H1 (cell line): Measurements from ENCODE around the gene NEK2. TPM values are rescaled to one million over a fixed set of nuclear protein-coding genes. Genes with fewer than 3 reads are reported as not detected.

Source experiments
- CTCF ChIA-PET: fragments of 300-600 bp; sonication (Branson Sonifier 250); formaldehyde crosslinking; loops from one replicate; lab custom pipeline; 2021; ENCODE audit not compliant: partially characterized antibody; lab: Charles Lee
- POLR2A ChIA-PET: fragments of 300-600 bp; sonication (Branson Sonifier 250); formaldehyde crosslinking; loops from one replicate; lab custom pipeline; 2021; ENCODE audit warnings: inconsistent platforms; ENCODE audit not compliant: partially characterized antibody; lab: Charles Lee
- DNase-seq, 2 experiments: peaks; one replicate each; pipeline versions ENCODE4 v3.0.0 to v3.0.0-alpha.2; 2010 to 2022; ENCODE audit warnings: low spot score in 2 of 2, low read depth in 1 of 2, mixed read lengths in 1 of 2
- FAIRE-seq: peaks from 2 replicates; lab custom pipeline; 2011; peaks lifted over from hg19 to GRCh38; lab: Jason Lieb, UNC
- H2AFZ ChIP-seq: 2 replicates; pipeline ENCODE4 v1.8.1; 2012; ENCODE audit warnings: low read length, inconsistent platforms
- H2AK5ac ChIP-seq: 2 replicates; pipeline ENCODE4 v1.6.1; 2013; ENCODE audit warnings: low read depth, low read length
- H2BK120ac ChIP-seq: replicated peaks from 2 replicates; pipeline ENCODE3; 2013; ENCODE audit warnings: low read depth, low read length, inconsistent platforms
- H2BK12ac ChIP-seq: 2 replicates; pipeline ENCODE4 v1.6.1; 2013; ENCODE audit warnings: low read depth, low read length
- H2BK15ac ChIP-seq: 2 replicates; pipeline ENCODE4 v1.6.1; 2013; ENCODE audit warnings: low read length
- H2BK20ac ChIP-seq: 2 replicates; pipeline ENCODE4 v1.6.1; 2013; ENCODE audit warnings: low read length
- H2BK5ac ChIP-seq: 2 replicates; pipeline ENCODE4 v1.6.1; 2013; ENCODE audit warnings: low read depth, low read length
- H3K14ac ChIP-seq: 2 replicates; pipeline ENCODE4 v1.6.1; 2013; ENCODE audit warnings: inconsistent platforms; ENCODE audit not compliant: insufficient read length
- H3K18ac ChIP-seq: 2 replicates; pipeline ENCODE4 v1.6.1; 2013; ENCODE audit warnings: low read length; ENCODE audit errors: extremely low read depth
- H3K23ac ChIP-seq: 2 replicates; pipeline ENCODE4 v1.6.1; 2013; ENCODE audit warnings: inconsistent platforms; ENCODE audit not compliant: insufficient read length
- H3K23me2 ChIP-seq: 2 replicates; pipeline ENCODE4 v1.6.1; 2013; ENCODE audit warnings: low read depth, low read length
- H3K27ac ChIP-seq: 2 replicates; pipeline ENCODE4 v1.6.1; 2011; ENCODE audit warnings: low read depth, low read length, inconsistent platforms
- H3K27me3 ChIP-seq, 4 experiments: replicated peaks in 1 of 4; 1 replicate in 1 of 4; 2 replicates in 3 of 4; pipeline versions ENCODE4 v1.6.1 to v1.8.1; 2011 to 2013; ENCODE audit warnings: low read length in 3 of 4, mild to moderate bottlenecking in 3 of 4, inconsistent platforms in 2 of 4, mixed read lengths in 2 of 4, moderate library complexity in 1 of 4; ENCODE audit not compliant: control insufficient read depth in 3 of 4, insufficient read depth in 3 of 4; ENCODE audit errors: extremely low read depth in 1 of 4
- H3K36me3 ChIP-seq, 4 experiments: 2 replicates each; pipeline versions ENCODE4 v1.6.1 to v1.8.1; 2011 to 2013; ENCODE audit warnings: mild to moderate bottlenecking in 4 of 4, low read length in 3 of 4, moderate library complexity in 2 of 4, control low read depth in 1 of 4, inconsistent platforms in 1 of 4; ENCODE audit not compliant: insufficient read depth in 4 of 4, control insufficient read depth in 2 of 4
- H3K4ac ChIP-seq: replicated peaks from 2 replicates; pipeline ENCODE3; 2013; ENCODE audit warnings: low read length, low read depth, mixed read lengths, inconsistent platforms; ENCODE audit not compliant: insufficient read length
- H3K4me1 ChIP-seq, 4 experiments: replicated peaks in 1 of 4; 1 replicate in 1 of 4; 2 replicates in 3 of 4; pipeline versions ENCODE4 v1.6.1 to v1.8.1; 2011 to 2013; ENCODE audit warnings: low read length in 3 of 4, inconsistent platforms in 2 of 4, mixed read lengths in 1 of 4; ENCODE audit not compliant: insufficient read depth in 4 of 4, control insufficient read depth in 3 of 4
- H3K4me2 ChIP-seq, 2 experiments: 2 replicates each; pipeline versions ENCODE4 v1.6.1 to v1.8.1; 2011 to 2013; ENCODE audit warnings: low read depth in 2 of 2, low read length in 2 of 2, control low read depth in 1 of 2, inconsistent platforms in 1 of 2, mild to moderate bottlenecking in 1 of 2; ENCODE audit not compliant: insufficient read depth in 1 of 2
- H3K4me3 ChIP-seq, 4 experiments: fragments of 200-600, 300-600 bp in 1 of 4; sonication (generic), shearing (Covaris generic), sonication (Bioruptor Twin) in 1 of 4; 2 replicates each; pipeline versions ENCODE4 v1.5.1 to v1.8.1; 2011 to 2016; ENCODE audit warnings: low read length in 4 of 4, low read depth in 3 of 4, control low read depth in 2 of 4, inconsistent platforms in 2 of 4, mild to moderate bottlenecking in 2 of 4, mixed read lengths in 1 of 4, moderate library complexity in 1 of 4; ENCODE audit not compliant: insufficient read depth in 2 of 4; ENCODE audit errors: extremely low read depth in 1 of 4
- H3K56ac ChIP-seq: replicated peaks from 2 replicates; pipeline ENCODE3; 2013; ENCODE audit warnings: low read depth, mild to moderate bottlenecking, mixed read lengths, low read length, inconsistent platforms; ENCODE audit not compliant: insufficient read length
- H3K79me1 ChIP-seq: 2 replicates; pipeline ENCODE4 v1.6.1; 2013; ENCODE audit warnings: low read depth, low read length, control low read depth
- H3K79me2 ChIP-seq, 2 experiments: 2 replicates each; pipeline versions ENCODE4 v1.6.1 to v1.8.1; 2012 to 2013; ENCODE audit warnings: low read length in 2 of 2, mild to moderate bottlenecking in 2 of 2, inconsistent platforms in 1 of 2; ENCODE audit not compliant: insufficient read depth in 2 of 2, control insufficient read depth in 1 of 2
- H3K9ac ChIP-seq, 4 experiments: replicated peaks in 1 of 4; 1 replicate in 1 of 4; 2 replicates in 3 of 4; pipeline versions ENCODE4 v1.6.1 to v1.8.1; 2011 to 2013; ENCODE audit warnings: low read depth in 3 of 4, low read length in 3 of 4, control low read depth in 2 of 4, mild to moderate bottlenecking in 2 of 4, moderate library complexity in 2 of 4, inconsistent platforms in 1 of 4; ENCODE audit errors: extremely low read depth in 1 of 4
- H3K9me3 ChIP-seq, 2 experiments: 2 replicates each; pipeline versions ENCODE4 v1.6.1 to v1.8.1; 2012 to 2013; ENCODE audit warnings: mild to moderate bottlenecking in 2 of 2, moderate library complexity in 2 of 2, control low read depth in 1 of 2, inconsistent platforms in 1 of 2, low read depth in 1 of 2, low read length in 1 of 2, mixed read lengths in 1 of 2; ENCODE audit not compliant: insufficient read depth in 2 of 2
- H4K20me1 ChIP-seq, 2 experiments: replicated peaks in 1 of 2; 2 replicates each; pipeline versions ENCODE3 to v1.8.1; 2011 to 2013; ENCODE audit warnings: inconsistent platforms in 2 of 2, low read length in 2 of 2, mild to moderate bottlenecking in 1 of 2; ENCODE audit not compliant: insufficient read depth in 2 of 2, control insufficient read depth in 1 of 2
- H4K5ac ChIP-seq: 2 replicates; pipeline ENCODE4 v1.6.1; 2013; ENCODE audit warnings: low read length, low read depth, mixed read lengths, inconsistent platforms; ENCODE audit not compliant: insufficient read length
- H4K8ac ChIP-seq: 2 replicates; pipeline ENCODE4 v1.8.0; 2013; ENCODE audit warnings: mild to moderate bottlenecking, moderate library complexity, low read length, inconsistent platforms; ENCODE audit not compliant: insufficient read depth; ENCODE audit errors: extremely low read depth
- H4K91ac ChIP-seq: replicated peaks from 2 replicates; pipeline ENCODE3; 2013; ENCODE audit warnings: low read length, mixed read lengths, inconsistent platforms; ENCODE audit not compliant: insufficient read length
- ASH2L ChIP-seq: fragments of 200-600, 300-600 bp; sonication (generic); IDR thresholded peaks from one replicate; pipeline ENCODE4 v1.7.1; 2017; ENCODE audit warnings: low read length
- CBX8 ChIP-seq: fragments of 300-800, 300-1000 bp; sonication (generic); IDR thresholded peaks from 2 replicates; pipeline ENCODE4 v1.7.1; 2016; ENCODE audit warnings: low read depth, low read length, borderline replicate concordance
- EGR1 ChIP-seq: IDR thresholded peaks from 2 replicates; pipeline ENCODE4 v1.6.1; 2011; ENCODE audit warnings: low read depth, low read length, borderline replicate concordance
- HDAC2 ChIP-seq, 2 experiments: fragments of 300-600 bp in 1 of 2; sonication (generic) in 1 of 2; IDR thresholded peaks; 2 replicates each; pipeline ENCODE4 v1.6.1; 2011 to 2012; ENCODE audit warnings: low read depth in 2 of 2, low read length in 2 of 2, mild to moderate bottlenecking in 2 of 2, moderate library complexity in 2 of 2, borderline replicate concordance in 1 of 2, inconsistent platforms in 1 of 2
- KDM4A ChIP-seq: IDR thresholded peaks from one replicate; pipeline ENCODE4 v1.7.1; 2012; ENCODE audit warnings: low read depth, mild to moderate bottlenecking, moderate library complexity, low read length, inconsistent platforms; ENCODE audit not compliant: severe bottlenecking
- POU5F1 ChIP-seq: IDR thresholded peaks from 2 replicates; pipeline ENCODE4 v1.6.1; 2011; ENCODE audit warnings: low read depth, mild to moderate bottlenecking, low read length, moderate library complexity
- WGBS, 2 experiments: shearing (Covaris generic) in 1 of 2; methylation state at CpG; one replicate each; pipeline versions ENCODE4 v1.1.6 to v1.1.7; 2013 to 2015; ENCODE audit warnings: low lambda C conversion rate in 2 of 2, mixed read lengths in 2 of 2, inconsistent platforms in 1 of 2, low coverage in 1 of 2, missing lambda C conversion rate in 1 of 2; ENCODE audit not compliant: insufficient replicate concordance in 2 of 2, insufficient coverage in 1 of 2, insufficient read length in 1 of 2; ENCODE audit errors: extremely low coverage in 1 of 2, missing lambda C conversion rate in 1 of 2; 5-methylcytosine and 5-hydroxymethylcytosine counted together
- polyA plus RNA-seq, 7 experiments: library from polyadenylated mRNA; depleted of rRNA in 3 of 7; stranded (reverse) in 5 of 7; unstranded in 2 of 7; fragments of >200 nt in 5 of 7; fragments of 200-250 nt in 2 of 7; gene quantifications; 1 replicate in 5 of 7; 2 replicates in 1 of 7; 4 replicates in 1 of 7; pipeline versions ENCODE4 v1.2.1 to v1.2.3, GENCODE V29; 2011 to 2013; ENCODE audit warnings: missing spikeins in 2 of 7, mixed read lengths in 2 of 7
- total RNA-seq: library from RNA; stranded (reverse); fragmentation: NEBNext Ultra II Directional; extraction: Animal tissue kit (Norgen Biotek cat#: 25700); gene quantifications from 2 replicates; pipeline ENCODE4 v1.2.1, GENCODE V29; 2021
- TF ChIP-seq, protein P1 (sequence below), 3 experiments: IDR thresholded peaks; 1 replicate in 2 of 3; 2 replicates in 1 of 3; pipeline versions ENCODE4 v1.5.1 to v1.6.1; 2011; ENCODE audit warnings: low read length in 3 of 3, mild to moderate bottlenecking in 3 of 3, inconsistent platforms in 2 of 3, low read depth in 1 of 3, moderate library complexity in 1 of 3; ENCODE audit not compliant: insufficient read depth in 1 of 3; ENCODE audit errors: control extremely low read depth in 1 of 3
- TF ChIP-seq, protein P2 (sequence below): IDR thresholded peaks from 2 replicates; pipeline ENCODE4 v1.6.1; 2011; ENCODE audit warnings: low read depth, mild to moderate bottlenecking, low read length; ENCODE audit not compliant: insufficient read depth
- TF ChIP-seq, protein P3 (sequence below): IDR thresholded peaks from 2 replicates; pipeline ENCODE4 v1.6.1; 2012; ENCODE audit warnings: low read length, inconsistent platforms

The NEK2 gene
- total and polyA plus RNA-seq, 2 of the 8 experiments (the other 6 are each of a cell fraction or from before 2014, with no cell fraction given), result 8.4 to 22.9 TPM

DNA sequence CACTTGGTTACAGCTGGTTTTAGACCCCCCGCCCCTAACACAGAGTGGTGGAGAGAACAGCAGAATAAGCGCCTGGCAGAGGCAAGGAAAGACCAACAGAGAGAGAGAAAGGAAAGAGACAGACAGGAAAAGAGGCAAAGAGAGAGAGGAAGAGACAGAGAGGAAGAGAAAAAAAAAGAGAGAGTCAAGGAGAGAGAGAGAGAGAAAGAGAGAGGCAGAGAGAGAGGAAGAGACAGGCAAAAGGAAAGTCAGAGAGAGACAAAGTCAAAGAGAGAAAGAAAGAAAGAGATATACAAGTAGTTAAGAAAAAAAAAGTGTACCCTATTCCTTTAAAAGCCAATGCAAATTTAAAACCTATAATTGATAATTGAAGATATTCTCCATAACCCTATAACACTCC, 13.0 kb upstream of the NEK2 start:
- DNase-seq (no peak), FAIRE-seq (no peak)
- Histone ChIP-seq H4K20me1 (no peaks in the 10 kb centered on the region), H4K8ac (no peak overlapping the region), H2BK120ac (no peak overlapping the region), H3K23ac (no peak overlapping the region), H2BK15ac (no peak overlapping the region), H3K27me3 (peaks cover 0 to 1% (median 0%) of the 10 kb centered on the region in 4 experiments; a peak in 2 of 7 replicates), H3K4me2 (no peak overlapping the region), H3K79me1 (no peaks in the 10 kb centered on the region), H3K18ac (no peak overlapping the region), H3K79me2 (no peaks in the 10 kb centered on the region), H2AK5ac (no peak overlapping the region), H3K56ac (no peak overlapping the region), H3K4me1 (no peaks in the 10 kb centered on the region), H3K9me3 (no peaks in the 10 kb centered on the region), H3K4me3 (no peak overlapping the region), H3K36me3 (no peaks in the 10 kb centered on the region), H2BK5ac (no peak overlapping the region), H2BK12ac (no peak overlapping the region), H2BK20ac (no peak overlapping the region), H3K27ac (no peak overlapping the region), H3K23me2 (no peaks in the 10 kb centered on the region), H3K14ac (no peak overlapping the region), H3K4ac (no peak overlapping the region), H2AFZ (no peak overlapping the region), H4K91ac (no peak overlapping the region), H4K5ac (no peak overlapping the region), H3K9ac (no peak overlapping the region)
- ChIA-PET CTCF (no interaction called here), POLR2A (no interaction called here)
- WGBS, 2 experiments, result 92% methylated on average over 2 of the region's 2 CpGs; no CpG with 5 or more reads in 1 of the 2 experiments
- no peak for TF ChIP-seq EGR1
- TF ChIP-seq POU5F1, result no peak
- TF ChIP-seq, protein P1, sequence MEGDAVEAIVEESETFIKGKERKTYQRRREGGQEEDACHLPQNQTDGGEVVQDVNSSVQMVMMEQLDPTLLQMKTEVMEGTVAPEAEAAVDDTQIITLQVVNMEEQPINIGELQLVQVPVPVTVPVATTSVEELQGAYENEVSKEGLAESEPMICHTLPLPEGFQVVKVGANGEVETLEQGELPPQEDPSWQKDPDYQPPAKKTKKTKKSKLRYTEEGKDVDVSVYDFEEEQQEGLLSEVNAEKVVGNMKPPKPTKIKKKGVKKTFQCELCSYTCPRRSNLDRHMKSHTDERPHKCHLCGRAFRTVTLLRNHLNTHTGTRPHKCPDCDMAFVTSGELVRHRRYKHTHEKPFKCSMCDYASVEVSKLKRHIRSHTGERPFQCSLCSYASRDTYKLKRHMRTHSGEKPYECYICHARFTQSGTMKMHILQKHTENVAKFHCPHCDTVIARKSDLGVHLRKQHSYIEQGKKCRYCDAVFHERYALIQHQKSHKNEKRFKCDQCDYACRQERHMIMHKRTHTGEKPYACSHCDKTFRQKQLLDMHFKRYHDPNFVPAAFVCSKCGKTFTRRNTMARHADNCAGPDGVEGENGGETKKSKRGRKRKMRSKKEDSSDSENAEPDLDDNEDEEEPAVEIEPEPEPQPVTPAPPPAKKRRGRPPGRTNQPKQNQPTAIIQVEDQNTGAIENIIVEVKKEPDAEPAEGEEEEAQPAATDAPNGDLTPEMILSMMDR (IDR thresholded peaks at IDR 0.05; ENCODE audit: control extremely low read depth in 1 of 3, insufficient read depth in 1 of 3, low read depth in 1 of 3, low read length in 3 of 3), result no peak
- TF ChIP-seq CBX8, result no peak
- TF ChIP-seq, protein P2, sequence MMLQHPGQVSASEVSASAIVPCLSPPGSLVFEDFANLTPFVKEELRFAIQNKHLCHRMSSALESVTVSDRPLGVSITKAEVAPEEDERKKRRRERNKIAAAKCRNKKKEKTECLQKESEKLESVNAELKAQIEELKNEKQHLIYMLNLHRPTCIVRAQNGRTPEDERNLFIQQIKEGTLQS, result no peak
- TF ChIP-seq KDM4A, result no peak
- no peak for TF ChIP-seq HDAC2 (IDR thresholded peaks at IDR 0.05; ENCODE audit: borderline replicate concordance in 1 of 2, low read depth in 2 of 2, low read length in 2 of 2)
- TF ChIP-seq ASH2L, result no peak
- TF ChIP-seq, protein P3, sequence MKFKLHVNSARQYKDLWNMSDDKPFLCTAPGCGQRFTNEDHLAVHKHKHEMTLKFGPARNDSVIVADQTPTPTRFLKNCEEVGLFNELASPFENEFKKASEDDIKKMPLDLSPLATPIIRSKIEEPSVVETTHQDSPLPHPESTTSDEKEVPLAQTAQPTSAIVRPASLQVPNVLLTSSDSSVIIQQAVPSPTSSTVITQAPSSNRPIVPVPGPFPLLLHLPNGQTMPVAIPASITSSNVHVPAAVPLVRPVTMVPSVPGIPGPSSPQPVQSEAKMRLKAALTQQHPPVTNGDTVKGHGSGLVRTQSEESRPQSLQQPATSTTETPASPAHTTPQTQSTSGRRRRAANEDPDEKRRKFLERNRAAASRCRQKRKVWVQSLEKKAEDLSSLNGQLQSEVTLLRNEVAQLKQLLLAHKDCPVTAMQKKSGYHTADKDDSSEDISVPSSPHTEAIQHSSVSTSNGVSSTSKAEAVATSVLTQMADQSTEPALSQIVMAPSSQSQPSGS, result no peak
